Cardiac atrium fibroblast (primary cell): ENCODE data around the gene AKAP6. TPM values are rescaled to one million over a fixed set of nuclear protein-coding genes. Genes with fewer than 3 reads are reported as not detected.

Source experiments
- total RNA-seq: library from RNA; depleted of rRNA; stranded (reverse); fragments of >200 nt; gene quantifications from 2 replicates; pipeline ENCODE4 v1.2.3, GENCODE V29; 2015

AKAP6 gene, protein sequence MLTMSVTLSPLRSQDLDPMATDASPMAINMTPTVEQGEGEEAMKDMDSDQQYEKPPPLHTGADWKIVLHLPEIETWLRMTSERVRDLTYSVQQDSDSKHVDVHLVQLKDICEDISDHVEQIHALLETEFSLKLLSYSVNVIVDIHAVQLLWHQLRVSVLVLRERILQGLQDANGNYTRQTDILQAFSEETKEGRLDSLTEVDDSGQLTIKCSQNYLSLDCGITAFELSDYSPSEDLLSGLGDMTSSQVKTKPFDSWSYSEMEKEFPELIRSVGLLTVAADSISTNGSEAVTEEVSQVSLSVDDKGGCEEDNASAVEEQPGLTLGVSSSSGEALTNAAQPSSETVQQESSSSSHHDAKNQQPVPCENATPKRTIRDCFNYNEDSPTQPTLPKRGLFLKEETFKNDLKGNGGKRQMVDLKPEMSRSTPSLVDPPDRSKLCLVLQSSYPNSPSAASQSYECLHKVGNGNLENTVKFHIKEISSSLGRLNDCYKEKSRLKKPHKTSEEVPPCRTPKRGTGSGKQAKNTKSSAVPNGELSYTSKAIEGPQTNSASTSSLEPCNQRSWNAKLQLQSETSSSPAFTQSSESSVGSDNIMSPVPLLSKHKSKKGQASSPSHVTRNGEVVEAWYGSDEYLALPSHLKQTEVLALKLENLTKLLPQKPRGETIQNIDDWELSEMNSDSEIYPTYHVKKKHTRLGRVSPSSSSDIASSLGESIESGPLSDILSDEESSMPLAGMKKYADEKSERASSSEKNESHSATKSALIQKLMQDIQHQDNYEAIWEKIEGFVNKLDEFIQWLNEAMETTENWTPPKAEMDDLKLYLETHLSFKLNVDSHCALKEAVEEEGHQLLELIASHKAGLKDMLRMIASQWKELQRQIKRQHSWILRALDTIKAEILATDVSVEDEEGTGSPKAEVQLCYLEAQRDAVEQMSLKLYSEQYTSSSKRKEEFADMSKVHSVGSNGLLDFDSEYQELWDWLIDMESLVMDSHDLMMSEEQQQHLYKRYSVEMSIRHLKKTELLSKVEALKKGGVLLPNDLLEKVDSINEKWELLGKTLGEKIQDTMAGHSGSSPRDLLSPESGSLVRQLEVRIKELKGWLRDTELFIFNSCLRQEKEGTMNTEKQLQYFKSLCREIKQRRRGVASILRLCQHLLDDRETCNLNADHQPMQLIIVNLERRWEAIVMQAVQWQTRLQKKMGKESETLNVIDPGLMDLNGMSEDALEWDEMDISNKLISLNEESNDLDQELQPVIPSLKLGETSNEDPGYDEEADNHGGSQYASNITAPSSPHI (N-terminal part only)
- total RNA-seq, result under 0.01 and 2.9 TPM in 2 replicates

DNA sequence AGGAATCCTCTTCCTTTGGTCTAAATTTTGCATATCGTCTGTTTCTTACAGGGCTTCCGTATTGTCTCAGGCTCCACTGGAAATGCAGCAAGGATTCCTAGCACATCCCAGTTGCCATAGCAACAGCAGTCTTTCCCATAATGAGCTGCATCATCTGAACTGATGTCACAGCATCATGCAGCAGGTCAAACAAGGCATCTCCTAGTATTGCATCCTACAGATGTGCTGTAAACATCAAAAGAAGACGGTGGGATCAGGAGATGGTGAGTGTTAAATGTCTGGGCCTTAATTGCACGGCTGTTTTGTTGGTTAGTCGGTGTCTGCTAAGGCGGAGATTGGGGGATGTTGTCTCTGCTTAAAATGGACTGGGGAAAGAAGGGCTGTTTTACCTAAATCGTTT, at the start of gene AKAP6:
Gene AKAP6 (plus strand): TSS at position 153 of the 400 bp plus-strand sequence. CDS start 104,196 bp downstream, outside the sequence.

Other genes with a start within 250 kb of the AKAP6 start
- gene RNU6-7, start 127.3 kb upstream of the AKAP6 start, total RNA-seq, result not detected in 2 replicates
- not detected in 2 replicates for gene RNU6-8, start 126.0 kb upstream of the AKAP6 start, total RNA-seq